ENCODE data around the gene MEA1. TPM values are rescaled to one million over a fixed set of nuclear protein-coding genes. Genes with fewer than 3 reads are reported as not detected.

MEA1 gene
- total and polyA plus RNA-seq, 2 donors (not counting 1 experiment from before 2014, with no cell fraction given) = 60.9 to 81.0 TPM

DNA sequence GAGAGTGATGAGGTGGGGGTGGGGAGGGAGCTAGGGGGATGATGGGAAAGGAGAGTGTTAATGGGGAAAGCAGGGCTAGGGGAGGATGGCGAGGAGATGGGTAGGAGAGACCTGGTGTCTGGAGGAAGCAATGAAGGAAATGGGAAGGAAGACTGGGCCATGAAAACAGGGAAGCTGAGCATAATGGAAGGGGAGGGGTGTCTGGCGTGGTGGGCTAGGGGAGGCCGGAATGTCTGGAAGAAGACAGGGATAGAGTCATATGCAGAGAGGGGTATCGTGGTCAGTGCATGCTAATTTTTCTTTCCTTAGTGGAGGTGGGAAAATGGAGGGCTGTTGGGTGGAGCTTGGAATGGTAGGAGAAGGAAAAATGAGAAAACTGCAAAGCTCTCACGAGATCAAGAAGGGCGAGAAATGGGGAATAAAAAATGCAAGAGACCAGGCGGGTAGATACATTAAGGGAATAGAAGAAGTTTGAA lies 726 bp upstream of the MEA1 start:
- Histone ChIP-seq H3K36me3 (ENCODE audit: control insufficient read depth, insufficient read depth, low read length) (peaks cover 30% of the 10 kb centered on the region), H3K27ac (ENCODE audit: insufficient read depth, low read length) (peak overlapping the region; percentile 77), H3K4me1 (ENCODE audit: control insufficient read depth, extremely low read depth, insufficient read depth, low read length) (peaks cover 20% of the 10 kb centered on the region), H3K79me2 (ENCODE audit: control insufficient read depth, insufficient read depth, low read length) (peaks cover 47% of the 10 kb centered on the region), H4K20me1 (ENCODE audit: control insufficient read depth, extremely low read depth, insufficient read depth, low read length) (no peaks in the 10 kb centered on the region), H3K9ac (ENCODE audit: insufficient read depth, low read length) (peak overlapping the region; percentile 78), H3K4me2 (ENCODE audit: extremely low read depth, insufficient read depth, low read length) (peak overlapping the region; percentile 85), H3K4me3 (replicated peaks in 1 of 4; ENCODE audit: control extremely low read depth in 1 of 4, insufficient read depth in 1 of 4, low read depth in 3 of 4, low read length in 4 of 4) (peak overlapping the region; percentile 75 to 99 (median 90)), H3K9me3 (ENCODE audit: control insufficient read depth, insufficient read depth, low read depth, low read length) (no peaks in the 10 kb centered on the region), H3K27me3 (ENCODE audit: control insufficient read depth, insufficient read depth, low read length) (no peaks in the 10 kb centered on the region), H2AFZ (ENCODE audit: low read length) (no peak overlapping the region)
- TF ChIP-seq, protein P1, sequence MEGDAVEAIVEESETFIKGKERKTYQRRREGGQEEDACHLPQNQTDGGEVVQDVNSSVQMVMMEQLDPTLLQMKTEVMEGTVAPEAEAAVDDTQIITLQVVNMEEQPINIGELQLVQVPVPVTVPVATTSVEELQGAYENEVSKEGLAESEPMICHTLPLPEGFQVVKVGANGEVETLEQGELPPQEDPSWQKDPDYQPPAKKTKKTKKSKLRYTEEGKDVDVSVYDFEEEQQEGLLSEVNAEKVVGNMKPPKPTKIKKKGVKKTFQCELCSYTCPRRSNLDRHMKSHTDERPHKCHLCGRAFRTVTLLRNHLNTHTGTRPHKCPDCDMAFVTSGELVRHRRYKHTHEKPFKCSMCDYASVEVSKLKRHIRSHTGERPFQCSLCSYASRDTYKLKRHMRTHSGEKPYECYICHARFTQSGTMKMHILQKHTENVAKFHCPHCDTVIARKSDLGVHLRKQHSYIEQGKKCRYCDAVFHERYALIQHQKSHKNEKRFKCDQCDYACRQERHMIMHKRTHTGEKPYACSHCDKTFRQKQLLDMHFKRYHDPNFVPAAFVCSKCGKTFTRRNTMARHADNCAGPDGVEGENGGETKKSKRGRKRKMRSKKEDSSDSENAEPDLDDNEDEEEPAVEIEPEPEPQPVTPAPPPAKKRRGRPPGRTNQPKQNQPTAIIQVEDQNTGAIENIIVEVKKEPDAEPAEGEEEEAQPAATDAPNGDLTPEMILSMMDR (conservative IDR thresholded peaks at IDR 0.05 in 1 of 2, IDR thresholded peaks at IDR 0.05 in 1 of 2; ENCODE audit: low read depth in 1 of 2, low read length in 2 of 2) = no peak
- no peak for TF ChIP-seq EZH2 (IDR thresholded peaks at IDR 0.05; ENCODE audit: low read length, missing control alignments)
- peak; percentile 39 to 44 for DNase-seq (ENCODE audit: low read depth in 2 of 2)

- no peak for TF ChIP-seq EZH2 (IDR thresholded peaks at IDR 0.05; ENCODE audit: low read length, missing control alignments)
- TF ChIP-seq, protein P1 (conservative IDR thresholded peaks at IDR 0.05 in 1 of 2, IDR thresholded peaks at IDR 0.05 in 1 of 2; ENCODE audit: low read depth in 1 of 2, low read length in 2 of 2) = no peak
- Histone ChIP-seq H3K9me3 (ENCODE audit: control insufficient read depth, insufficient read depth, low read depth, low read length) (no peaks in the 10 kb centered on the region), H3K4me3 (replicated peaks in 1 of 4; ENCODE audit: control extremely low read depth in 1 of 4, insufficient read depth in 1 of 4, low read depth in 3 of 4, low read length in 4 of 4) (peak overlapping the region; percentile 76 to 80 (median 79)), H3K9ac (ENCODE audit: insufficient read depth, low read length) (peak overlapping the region; percentile 71), H2AFZ (ENCODE audit: low read length) (peak overlapping the region; percentile 57), H3K4me2 (ENCODE audit: extremely low read depth, insufficient read depth, low read length) (peak overlapping the region; percentile 98), H3K79me2 (ENCODE audit: control insufficient read depth, insufficient read depth, low read length) (peaks cover 47% of the 10 kb centered on the region), H3K27me3 (ENCODE audit: control insufficient read depth, insufficient read depth, low read length) (no peaks in the 10 kb centered on the region), H3K36me3 (ENCODE audit: control insufficient read depth, insufficient read depth, low read length) (peaks cover 36% of the 10 kb centered on the region), H3K27ac (ENCODE audit: insufficient read depth, low read length) (peak overlapping the region; percentile 70), H4K20me1 (ENCODE audit: control insufficient read depth, extremely low read depth, insufficient read depth, low read length) (no peaks in the 10 kb centered on the region), H3K4me1 (ENCODE audit: control insufficient read depth, extremely low read depth, insufficient read depth, low read length) (peaks cover 20% of the 10 kb centered on the region)
- peak; percentile 18 to 34 for DNase-seq (ENCODE audit: low read depth in 2 of 2)
These were observed 476 bp downstream of the MEA1 start for GRCh38 chr6:43013097-43013842.

GRCh38 chr6:43012364-43012763 lies 1.4 kb downstream of the MEA1 start:
- TF ChIP-seq, protein P1 (conservative IDR thresholded peaks at IDR 0.05 in 1 of 2, IDR thresholded peaks at IDR 0.05 in 1 of 2; ENCODE audit: low read depth in 1 of 2, low read length in 2 of 2) = no peak
- TF ChIP-seq EZH2 (IDR thresholded peaks at IDR 0.05; ENCODE audit: low read length, missing control alignments) = no peak
- H3K4me2 ChIP-seq (ENCODE audit: extremely low read depth, insufficient read depth, low read length) = peak overlapping the region; percentile 98
- no peak for DNase-seq (ENCODE audit: low read depth in 2 of 2)
- peak overlapping the region; percentile 4 for H3K27ac ChIP-seq (ENCODE audit: insufficient read depth, low read length)
- no peak overlapping the region for H3K9ac ChIP-seq (ENCODE audit: insufficient read depth, low read length)
- peaks cover 42% of the 10 kb centered on the region for H3K79me2 ChIP-seq (ENCODE audit: control insufficient read depth, insufficient read depth, low read length)
- peak overlapping the region in 3 of 4 experiments; percentile 78 to 80 (median 80) for H3K4me3 ChIP-seq (replicated peaks in 1 of 4; ENCODE audit: control extremely low read depth in 1 of 4, insufficient read depth in 1 of 4, low read depth in 3 of 4, low read length in 4 of 4)
- H3K27me3 ChIP-seq (ENCODE audit: control insufficient read depth, insufficient read depth, low read length) = no peaks in the 10 kb centered on the region
- peaks cover 20% of the 10 kb centered on the region for H3K4me1 ChIP-seq (ENCODE audit: control insufficient read depth, extremely low read depth, insufficient read depth, low read length)
- H2AFZ ChIP-seq (ENCODE audit: low read length) = no peak overlapping the region
- H4K20me1 ChIP-seq (ENCODE audit: control insufficient read depth, extremely low read depth, insufficient read depth, low read length) = no peaks in the 10 kb centered on the region
- peaks cover 31% of the 10 kb centered on the region for H3K36me3 ChIP-seq (ENCODE audit: control insufficient read depth, insufficient read depth, low read length)
- H3K9me3 ChIP-seq (ENCODE audit: control insufficient read depth, insufficient read depth, low read depth, low read length) = no peaks in the 10 kb centered on the region
